ENCODE results near the gene ACACA.

ACACA gene

DNA sequence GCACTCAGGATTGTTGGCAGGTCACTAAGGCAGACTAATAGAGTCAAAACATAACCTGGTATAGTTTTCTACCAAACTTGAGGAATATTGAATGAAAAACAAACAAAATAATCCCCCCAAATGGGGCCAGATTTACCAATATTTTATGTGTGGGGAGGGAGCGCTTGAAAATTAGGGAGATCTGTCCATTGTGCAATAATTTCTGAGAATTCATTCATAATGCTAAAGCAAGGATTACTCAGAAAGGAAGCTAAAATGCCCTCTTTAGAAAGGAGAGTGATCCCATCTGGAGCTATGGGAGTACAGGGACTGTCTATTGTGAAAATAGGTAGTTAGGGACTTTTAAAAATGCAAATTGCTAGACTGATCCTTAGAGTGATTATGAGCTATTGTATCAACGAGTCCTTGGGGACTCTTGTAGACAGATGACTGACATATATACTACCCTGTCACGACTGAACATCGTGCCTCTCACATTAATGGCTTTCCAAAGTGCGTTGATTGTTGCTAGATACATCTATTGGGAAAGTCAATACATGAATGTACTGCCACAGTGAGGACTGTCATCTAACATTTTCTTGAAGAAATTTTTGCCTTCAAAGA, 264.2 kb downstream of the ACACA start:
- TF ChIP-seq, protein P1, sequence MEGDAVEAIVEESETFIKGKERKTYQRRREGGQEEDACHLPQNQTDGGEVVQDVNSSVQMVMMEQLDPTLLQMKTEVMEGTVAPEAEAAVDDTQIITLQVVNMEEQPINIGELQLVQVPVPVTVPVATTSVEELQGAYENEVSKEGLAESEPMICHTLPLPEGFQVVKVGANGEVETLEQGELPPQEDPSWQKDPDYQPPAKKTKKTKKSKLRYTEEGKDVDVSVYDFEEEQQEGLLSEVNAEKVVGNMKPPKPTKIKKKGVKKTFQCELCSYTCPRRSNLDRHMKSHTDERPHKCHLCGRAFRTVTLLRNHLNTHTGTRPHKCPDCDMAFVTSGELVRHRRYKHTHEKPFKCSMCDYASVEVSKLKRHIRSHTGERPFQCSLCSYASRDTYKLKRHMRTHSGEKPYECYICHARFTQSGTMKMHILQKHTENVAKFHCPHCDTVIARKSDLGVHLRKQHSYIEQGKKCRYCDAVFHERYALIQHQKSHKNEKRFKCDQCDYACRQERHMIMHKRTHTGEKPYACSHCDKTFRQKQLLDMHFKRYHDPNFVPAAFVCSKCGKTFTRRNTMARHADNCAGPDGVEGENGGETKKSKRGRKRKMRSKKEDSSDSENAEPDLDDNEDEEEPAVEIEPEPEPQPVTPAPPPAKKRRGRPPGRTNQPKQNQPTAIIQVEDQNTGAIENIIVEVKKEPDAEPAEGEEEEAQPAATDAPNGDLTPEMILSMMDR (IDR thresholded peaks at IDR 0.05; ENCODE audit: insufficient read depth, low read length, missing control alignments), result no peak
- H3K4me3 ChIP-seq (ENCODE audit: low read depth, low read length), result no peak overlapping the region
- ChIA-PET POLR2A (no interaction called here), CTCF (no interaction called here)
- no peak for DNase-seq (ENCODE audit: low read depth, low spot score)

DNA sequence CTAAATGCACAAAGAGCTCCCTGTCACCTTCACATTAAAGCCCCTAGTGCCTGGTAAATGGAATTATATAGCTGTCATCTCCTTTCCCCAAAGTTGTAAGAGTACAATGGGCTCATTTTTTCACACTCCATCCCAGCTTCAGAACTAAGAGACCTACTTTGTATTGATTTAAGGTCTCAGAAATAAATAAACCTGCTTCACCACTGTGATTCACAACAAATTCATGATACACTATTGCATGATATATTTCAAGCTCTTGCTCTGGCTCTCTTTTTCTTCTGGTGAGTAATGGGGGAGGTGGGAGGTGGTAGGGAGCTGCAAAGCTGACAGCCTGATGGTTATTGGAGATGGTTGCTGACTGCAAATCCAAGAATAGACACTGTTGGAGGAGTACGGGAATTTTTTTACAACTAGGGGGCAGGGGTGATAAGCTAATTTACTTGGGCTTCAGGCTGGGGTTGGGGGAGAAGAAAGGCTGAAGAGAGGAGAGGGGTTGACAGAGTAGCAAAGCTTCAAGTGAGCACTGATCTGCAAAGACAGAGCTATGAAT, 268.0 kb downstream of the ACACA start:
- POLR2A ChIA-PET, result no interaction called here
- DNase-seq (ENCODE audit: low read depth, low spot score), result no peak
- TF ChIP-seq, protein P1 (IDR thresholded peaks at IDR 0.05; ENCODE audit: insufficient read depth, low read length, missing control alignments), result no peak
- H3K4me3 ChIP-seq (ENCODE audit: low read depth, low read length), result no peak overlapping the region
- CTCF ChIA-PET, result interaction anchor here (1.3 to 1.5 kb wide), 2 partner anchors 11 to 16 kb away, joined by 3 read pairs; no protein-coding TSS in a partner anchor

DNA sequence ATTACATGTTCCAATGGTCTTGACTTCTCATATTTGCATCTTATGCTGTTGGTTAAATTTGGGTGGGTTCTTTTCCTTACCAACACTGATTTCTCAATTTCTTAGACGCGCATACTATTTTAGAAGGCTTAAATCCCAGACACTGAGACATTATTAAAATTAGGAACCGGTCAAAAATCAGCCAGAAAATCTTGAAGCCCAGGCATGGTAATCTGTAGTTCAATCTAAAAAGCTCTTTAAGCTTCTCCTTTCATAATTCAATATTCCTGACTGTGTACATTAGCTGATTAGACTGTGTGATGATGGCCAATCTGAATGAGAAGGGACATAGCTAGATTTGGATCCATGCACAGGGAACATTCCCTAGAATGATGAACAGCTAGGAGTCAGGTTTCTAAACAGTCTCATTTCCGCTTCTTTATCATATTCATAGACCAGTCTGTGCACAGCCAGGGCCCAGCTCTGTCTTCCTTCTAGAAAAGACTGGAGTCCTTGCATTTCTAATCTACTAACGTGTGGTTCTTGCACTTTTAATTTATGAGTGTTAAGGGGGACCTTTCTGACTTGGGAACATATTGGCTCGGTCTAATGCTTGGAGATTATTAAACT, 268.6 kb downstream of the ACACA start:
- no peak for DNase-seq (ENCODE audit: low read depth, low spot score)
- no peak overlapping the region for H3K4me3 ChIP-seq (ENCODE audit: low read depth, low read length)
- ChIA-PET POLR2A (interaction anchor here (0.6 kb wide), 1 partner anchor 189 kb away, joined by 3 read pairs; no protein-coding TSS in a partner anchor), CTCF (interaction anchor here (1.3 kb wide), 1 partner anchor 15 kb away, joined by 3 read pairs; no protein-coding TSS in a partner anchor)
- TF ChIP-seq, protein P1 (IDR thresholded peaks at IDR 0.05; ENCODE audit: insufficient read depth, low read length, missing control alignments), result no peak

DNA sequence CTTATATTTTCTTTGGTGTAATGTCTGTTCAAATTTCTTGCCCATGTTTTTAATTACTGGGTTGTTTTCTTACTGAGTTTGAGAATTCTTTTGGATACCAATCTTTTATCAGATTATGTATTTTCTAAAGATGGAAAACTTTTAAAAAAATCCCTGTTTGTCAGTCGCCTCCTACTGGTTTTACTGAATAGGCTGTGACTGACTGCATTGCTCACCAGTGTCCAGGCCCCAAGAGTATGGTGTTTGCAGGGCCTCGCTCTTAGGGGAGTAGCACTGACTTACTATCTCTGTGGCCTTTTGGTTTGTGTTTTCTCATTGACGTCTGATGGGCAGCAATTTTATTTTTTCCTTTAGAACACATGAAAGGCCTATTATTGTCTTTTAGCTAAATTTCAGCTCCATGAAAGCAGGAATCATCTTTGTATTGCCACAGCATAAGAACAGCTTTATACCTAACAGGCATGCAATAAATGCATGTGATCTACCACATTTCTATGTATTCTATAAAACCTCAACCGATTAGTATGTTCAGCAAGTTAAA, 269.5 kb downstream of the ACACA start:
- CTCF ChIA-PET, result no interaction called here
- TF ChIP-seq, protein P1 (IDR thresholded peaks at IDR 0.05; ENCODE audit: insufficient read depth, low read length, missing control alignments), result no peak
- DNase-seq (ENCODE audit: low read depth, low spot score), result no peak
- H3K4me3 ChIP-seq (ENCODE audit: low read depth, low read length), result no peak overlapping the region
- POLR2A ChIA-PET, result no interaction called here

DNA sequence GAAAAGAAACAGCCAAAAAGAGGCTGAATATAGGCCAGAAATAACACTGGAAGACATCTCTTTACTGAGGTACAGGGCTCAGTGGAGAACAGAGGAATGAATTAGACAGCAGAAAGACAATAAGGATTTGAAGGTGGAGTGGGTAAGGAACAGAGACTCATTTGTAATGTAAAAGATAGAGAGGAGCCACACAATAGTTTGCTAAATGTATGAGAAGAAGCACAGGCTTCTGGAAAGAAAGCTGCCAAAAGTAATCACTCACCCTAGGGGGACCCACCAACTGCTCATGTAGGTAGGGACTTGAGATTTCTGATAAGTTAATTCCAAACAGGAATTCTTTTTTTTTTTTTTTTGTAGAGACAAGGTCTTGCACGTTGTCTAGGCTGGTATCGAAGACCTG, 271.1 kb downstream of the ACACA start:
- DNase-seq (ENCODE audit: low read depth, low spot score), result no peak
- CTCF ChIA-PET, result no interaction called here
- TF ChIP-seq, protein P1 (IDR thresholded peaks at IDR 0.05; ENCODE audit: insufficient read depth, low read length, missing control alignments), result no peak
- H3K4me3 ChIP-seq (ENCODE audit: low read depth, low read length), result no peak overlapping the region
- POLR2A ChIA-PET, result no interaction called here

DNA sequence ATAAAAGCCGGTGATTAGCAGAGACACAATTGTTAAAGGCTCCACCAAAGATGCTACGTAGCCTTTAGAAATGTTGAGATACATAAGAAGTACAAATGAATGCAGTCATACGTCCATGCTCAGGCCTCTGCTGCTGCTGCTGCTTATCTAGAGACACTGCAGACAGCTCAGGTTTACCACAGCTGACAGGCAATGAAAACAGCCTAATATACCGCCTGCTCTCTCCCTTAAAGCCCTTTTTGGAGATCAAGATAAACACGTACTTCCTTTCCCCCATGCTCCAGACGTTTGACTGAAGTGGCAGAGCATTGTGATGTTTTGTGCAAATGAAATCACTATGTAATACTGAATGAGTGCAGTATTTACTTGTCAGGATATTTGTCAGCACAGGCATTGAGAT, 272.6 kb downstream of the ACACA start:
- CTCF ChIA-PET, result no interaction called here
- TF ChIP-seq, protein P1 (IDR thresholded peaks at IDR 0.05; ENCODE audit: insufficient read depth, low read length, missing control alignments), result no peak
- POLR2A ChIA-PET, result no interaction called here

More for the DNA sequence above, 272.6 kb downstream of the ACACA start:
- DNase-seq (ENCODE audit: low read depth, low spot score), result no peak
- H3K4me3 ChIP-seq (ENCODE audit: low read depth, low read length), result no peak overlapping the region
